Transverse colon (tissue), 4 donors: ENCODE measurements around the gene BMP7.
A peak's percentile ranks its signal among the peaks of the same experiment; 100 is the strongest.

Experiments
- POLR2A ChIP-seq: fragments of 450-650 bp; IDR thresholded peaks from one replicate; pipeline ENCODE4 v1.6.1; 2016; ENCODE audit warnings: antibody characterized with exemption, mild to moderate bottlenecking, moderate library complexity
- POLR2AphosphoS5 ChIP-seq, 3 donors: sonication (generic); formaldehyde crosslinking; IDR thresholded peaks; one replicate each; pipeline ENCODE4 v1.6.1; 2016; ENCODE audit warnings: antibody characterized with exemption in 3 of 3
- TF ChIP-seq, protein P1 (sequence below), 5 experiments: fragments of 200-600 bp in 3 of 5; fragments of 450-650 bp in 2 of 5; sonication (generic) in 3 of 5; IDR thresholded peaks; 1 replicate in 2 of 5; 2 replicates in 3 of 5; pipeline ENCODE4 v1.5.1; 2016 to 2017; ENCODE audit warnings: antibody characterized with exemption in 5 of 5, inconsistent platforms in 3 of 5, mild to moderate bottlenecking in 2 of 5, moderate library complexity in 1 of 5

DNA sequence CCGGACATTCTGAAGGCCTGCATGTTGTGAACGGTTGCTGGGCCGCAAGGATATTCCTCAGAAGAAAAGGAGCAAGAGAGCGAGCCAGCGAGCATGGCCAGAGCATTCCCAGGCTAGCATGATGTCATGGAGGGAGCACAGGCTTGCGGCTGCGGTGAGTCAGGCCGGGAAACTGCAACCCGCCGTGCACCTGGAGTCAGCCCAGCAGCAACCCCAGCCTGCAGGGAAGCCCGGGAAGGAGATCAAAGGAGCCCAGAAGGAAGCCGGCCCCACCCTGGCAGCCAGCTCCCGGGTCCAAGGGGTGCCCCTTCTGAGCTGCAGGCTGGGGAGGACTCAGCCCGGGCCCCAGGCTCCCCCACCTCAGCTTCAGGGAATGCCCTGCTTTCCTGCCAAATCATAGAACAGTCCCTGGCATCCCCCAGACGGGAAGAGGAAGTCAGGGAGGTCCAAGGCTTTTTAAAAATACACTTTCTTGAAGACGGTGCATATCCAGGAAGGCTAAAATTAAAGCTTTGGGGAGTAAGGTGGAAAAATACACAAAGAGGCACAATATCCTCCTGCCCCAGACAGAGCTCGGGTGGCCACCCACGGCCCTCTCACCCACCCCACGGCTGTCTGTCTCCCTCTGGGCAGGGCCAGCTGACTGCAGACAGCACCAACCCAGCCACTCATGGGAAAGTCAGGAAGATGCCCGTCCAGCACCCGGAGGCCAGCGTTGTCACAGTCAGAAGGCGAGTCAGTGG is 53.7 kb downstream of the BMP7 start:
- TF ChIP-seq, protein P1, sequence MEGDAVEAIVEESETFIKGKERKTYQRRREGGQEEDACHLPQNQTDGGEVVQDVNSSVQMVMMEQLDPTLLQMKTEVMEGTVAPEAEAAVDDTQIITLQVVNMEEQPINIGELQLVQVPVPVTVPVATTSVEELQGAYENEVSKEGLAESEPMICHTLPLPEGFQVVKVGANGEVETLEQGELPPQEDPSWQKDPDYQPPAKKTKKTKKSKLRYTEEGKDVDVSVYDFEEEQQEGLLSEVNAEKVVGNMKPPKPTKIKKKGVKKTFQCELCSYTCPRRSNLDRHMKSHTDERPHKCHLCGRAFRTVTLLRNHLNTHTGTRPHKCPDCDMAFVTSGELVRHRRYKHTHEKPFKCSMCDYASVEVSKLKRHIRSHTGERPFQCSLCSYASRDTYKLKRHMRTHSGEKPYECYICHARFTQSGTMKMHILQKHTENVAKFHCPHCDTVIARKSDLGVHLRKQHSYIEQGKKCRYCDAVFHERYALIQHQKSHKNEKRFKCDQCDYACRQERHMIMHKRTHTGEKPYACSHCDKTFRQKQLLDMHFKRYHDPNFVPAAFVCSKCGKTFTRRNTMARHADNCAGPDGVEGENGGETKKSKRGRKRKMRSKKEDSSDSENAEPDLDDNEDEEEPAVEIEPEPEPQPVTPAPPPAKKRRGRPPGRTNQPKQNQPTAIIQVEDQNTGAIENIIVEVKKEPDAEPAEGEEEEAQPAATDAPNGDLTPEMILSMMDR (IDR thresholded peaks at IDR 0.05), result no peak
- TF ChIP-seq POLR2A (no peak), POLR2AphosphoS5 (IDR thresholded peaks at IDR 0.05) (peak in 1 of 3 donors; percentile 15)
